Measurements from ENCODE around the gene RECQL5.

GRCh38 chr17:75589919-75590303, 77.0 kb downstream of the RECQL5 start:
- no peak for TF ChIP-seq EZH2 (IDR thresholded peaks at IDR 0.05; ENCODE audit: borderline replicate concordance, insufficient read depth, low read depth, low read length, poor library complexity, severe bottlenecking)
- TF ChIP-seq CTCF (IDR thresholded peaks at IDR 0.05) = no peak
